Measurements from ENCODE around the gene RMI2.

GRCh38 chr16:11300560-11300892 is 44.7 kb upstream of the RMI2 start:
- TF ChIP-seq CTCF (IDR thresholded peaks at IDR 0.05) (no peak), POLR2A (IDR thresholded peaks at IDR 0.05) (no peak)
